Psoas muscle (tissue), 8 donors: ENCODE data around the gene ZDHHC7. TPM values are rescaled to one million over a fixed set of nuclear protein-coding genes. Genes with fewer than 3 reads are reported as not detected.

Experiments used
- ATAC-seq, 4 donors: fragments of 200-7000 bp; cut with Tn5 transposase; one replicate each; pipeline ENCODE4 v1.9.1; 2020; ENCODE audit warnings: moderate library complexity in 3 of 4, mild to moderate bottlenecking in 2 of 4
- DNase-seq, 2 donors: peaks; one replicate each; pipeline ENCODE4 v3.0.0-alpha.2; 2020
- H3K27ac ChIP-seq: fragments of 200-600 bp; one replicate; pipeline ENCODE4 v1.8.0; 2022
- H3K27me3 ChIP-seq, 3 donors: fragments of 200-600 bp in 1 of 3; one replicate each; pipeline versions ENCODE4 v1.6.1 to v1.8.0; 2013 to 2022; ENCODE audit warnings: low read length in 2 of 3, mild to moderate bottlenecking in 2 of 3, moderate library complexity in 1 of 3; ENCODE audit not compliant: insufficient read depth in 3 of 3
- H3K36me3 ChIP-seq, 2 donors: fragments of 200-600 bp in 1 of 2; one replicate each; pipeline versions ENCODE4 v1.6.1 to v1.8.0; 2013 to 2022; ENCODE audit warnings: low read depth in 1 of 2, mild to moderate bottlenecking in 1 of 2, moderate library complexity in 1 of 2; ENCODE audit not compliant: insufficient read depth in 1 of 2
- H3K4me1 ChIP-seq: fragments of 200-600 bp; one replicate; pipeline ENCODE4 v1.8.0; 2022
- H3K4me3 ChIP-seq: fragments of 200-600 bp; one replicate; pipeline ENCODE4 v1.8.0; 2022; ENCODE audit warnings: mild to moderate bottlenecking
- H3K9me3 ChIP-seq: fragments of 200-600 bp; one replicate; pipeline ENCODE4 v1.8.0; 2022
- WGBS, 3 donors: extraction: QIAGEN DNeasy Blood & Tissue Kit; methylation state at CpG; one replicate each; pipeline versions ENCODE4 v1.1.6 to v1.1.7; 2013; 5-methylcytosine and 5-hydroxymethylcytosine counted together
- intact Hi-C, 2 donors: fragments of 100-400 bp; cut with DNase I; formaldehyde crosslinking; loops; one replicate each; pipeline versions ENCODE4 v1.11.0 to v1.14.2; 2022
- polyA plus RNA-seq, 3 donors: library from polyadenylated mRNA; stranded (reverse); fragments of 200-250 nt; gene quantifications; one replicate each; pipeline ENCODE4 v1.2.3, GENCODE V29; 2013
- total RNA-seq, 4 donors: library from RNA; stranded (reverse); fragmentation: NEBNext Ultra II Directional in 2 of 4; extraction: Animal tissue kit (Norgen Biotek cat#: 25700) in 2 of 4; gene quantifications; one replicate each; pipeline versions ENCODE4 v1.2.1 to v1.2.4, GENCODE V29; 2021 to 2023
- TF ChIP-seq, protein P1 (sequence below): fragments of 200-600 bp; IDR thresholded peaks from one replicate; pipeline ENCODE4 v1.8.0; 2022; ENCODE audit warnings: antibody characterized with exemption
- donor health status: healthy with polysubstance abuse.
- donor health status: DM: no; HTN: no; CAD: no; lungs with moderate emphysema.
- donor health status: Bipolar disorder and iron deficiency.
- donor health status: healthy.
- donor health status: DM: yes; HTN: yes; CAD: no.
- donor health status: DM: no; HTN: no; CAD: no.
- donor health status: DM: no; HTN: no; CAD: no.
- donor health status: DM: yes; HTN: yes; CAD: no.

Gene ZDHHC7
- total and polyA plus RNA-seq, 7 donors: 19.7 to 96.0 (median 38.0) TPM

DNA sequence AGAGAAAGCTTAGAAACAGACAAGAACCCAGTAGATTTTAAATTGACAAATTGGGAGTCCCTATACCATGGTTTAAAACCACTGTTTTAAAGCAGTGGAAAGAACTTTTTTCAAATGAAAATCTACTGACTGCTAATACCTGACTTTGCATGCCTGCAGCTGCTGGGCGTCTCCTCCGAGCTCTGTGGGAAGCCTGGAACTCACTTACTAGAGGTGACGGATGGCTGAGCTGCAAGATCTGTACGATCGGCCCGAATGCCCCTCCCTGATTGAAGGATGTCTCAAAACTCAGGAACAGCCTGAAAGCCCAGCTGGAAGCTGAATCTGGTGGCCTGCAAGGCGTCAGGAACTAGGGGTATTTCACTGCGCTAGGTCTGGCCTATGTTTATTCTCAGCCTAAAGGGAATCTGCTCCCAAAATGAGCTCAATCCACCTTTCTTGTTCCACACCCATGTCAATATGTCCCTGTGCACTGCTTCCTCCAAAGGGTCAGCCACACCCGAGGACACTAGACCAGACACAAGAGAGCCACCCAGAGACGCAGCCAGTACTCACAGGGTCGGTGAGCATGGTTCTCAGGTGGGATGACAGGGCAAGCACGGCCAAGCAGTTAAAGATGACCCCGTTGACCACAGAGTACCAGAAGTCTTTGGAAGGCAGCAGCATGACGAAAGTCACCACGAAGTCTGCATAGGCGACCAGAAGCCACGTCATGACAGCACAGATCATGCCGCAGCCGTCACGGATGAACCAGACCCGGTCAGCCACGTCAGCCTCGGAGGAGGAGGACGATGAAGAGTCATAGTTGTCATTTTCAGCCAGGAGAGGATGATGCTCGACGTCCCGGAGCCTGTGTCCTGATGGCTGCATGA, 21.4 kb downstream of the ZDHHC7 start:
- Histone ChIP-seq H3K27ac (no peak overlapping the region), H3K4me3 (no peak overlapping the region), H3K4me1 (peaks cover 48% of the 10 kb centered on the region), H3K36me3 (peaks cover 0 to 70% of the 10 kb centered on the region in 2 donors), H3K27me3 (no peaks in the 10 kb centered on the region), H3K9me3 (no peaks in the 10 kb centered on the region)
- ATAC-seq: no peak
- DNase-seq: peak in 1 of 2 donors; percentile 28
- TF ChIP-seq, protein P1, sequence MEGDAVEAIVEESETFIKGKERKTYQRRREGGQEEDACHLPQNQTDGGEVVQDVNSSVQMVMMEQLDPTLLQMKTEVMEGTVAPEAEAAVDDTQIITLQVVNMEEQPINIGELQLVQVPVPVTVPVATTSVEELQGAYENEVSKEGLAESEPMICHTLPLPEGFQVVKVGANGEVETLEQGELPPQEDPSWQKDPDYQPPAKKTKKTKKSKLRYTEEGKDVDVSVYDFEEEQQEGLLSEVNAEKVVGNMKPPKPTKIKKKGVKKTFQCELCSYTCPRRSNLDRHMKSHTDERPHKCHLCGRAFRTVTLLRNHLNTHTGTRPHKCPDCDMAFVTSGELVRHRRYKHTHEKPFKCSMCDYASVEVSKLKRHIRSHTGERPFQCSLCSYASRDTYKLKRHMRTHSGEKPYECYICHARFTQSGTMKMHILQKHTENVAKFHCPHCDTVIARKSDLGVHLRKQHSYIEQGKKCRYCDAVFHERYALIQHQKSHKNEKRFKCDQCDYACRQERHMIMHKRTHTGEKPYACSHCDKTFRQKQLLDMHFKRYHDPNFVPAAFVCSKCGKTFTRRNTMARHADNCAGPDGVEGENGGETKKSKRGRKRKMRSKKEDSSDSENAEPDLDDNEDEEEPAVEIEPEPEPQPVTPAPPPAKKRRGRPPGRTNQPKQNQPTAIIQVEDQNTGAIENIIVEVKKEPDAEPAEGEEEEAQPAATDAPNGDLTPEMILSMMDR: no peak
- 86 to 90% (median 90%) methylated on average over 27 of the region's 27 CpGs for WGBS, 3 donors
- intact Hi-C loops: loop anchor here in 1 of 2 donors (10.0 kb wide), 2 partner anchors 65 to 95 kb away; no protein-coding TSS in a partner anchor

DNA sequence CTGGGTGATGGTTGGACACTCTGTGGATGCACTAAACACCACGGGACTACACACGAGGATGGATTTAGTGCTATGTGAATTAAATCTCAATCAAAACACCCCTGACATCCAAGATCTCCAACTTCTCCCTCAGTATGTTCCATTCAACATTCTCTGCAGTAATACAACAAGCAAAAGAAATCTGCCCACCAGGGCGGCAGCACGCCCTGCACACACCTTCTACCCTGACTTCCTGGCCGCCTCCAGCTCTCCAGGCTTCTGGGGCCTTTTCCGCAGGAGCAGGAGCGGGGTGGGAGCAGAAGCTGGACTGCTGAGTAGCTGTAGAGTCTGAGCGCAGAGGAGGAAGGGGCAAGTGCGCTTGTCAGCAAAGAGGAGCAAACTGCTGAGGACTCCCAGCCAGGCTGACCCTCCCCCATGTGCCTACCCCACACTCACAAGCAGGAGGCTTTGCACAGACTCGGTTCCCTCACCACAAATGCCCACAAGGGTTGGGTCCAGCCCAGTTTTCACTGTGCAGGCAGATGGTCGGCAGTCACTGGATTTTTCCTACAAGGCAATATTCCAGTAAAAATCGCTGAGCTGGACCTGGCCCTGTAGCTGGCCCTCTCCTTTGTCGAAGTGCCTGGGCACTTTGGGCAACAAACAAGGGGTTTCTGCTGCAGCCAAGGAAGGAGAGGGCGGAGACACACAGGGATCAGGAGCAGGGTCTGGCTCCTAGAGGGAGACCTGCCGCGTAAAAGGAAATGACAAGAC, 22.8 kb downstream of the ZDHHC7 start:
- 74 to 85% (median 78%) methylated on average over 16 of the region's 16 CpGs for WGBS, 3 donors
- Histone ChIP-seq H3K27ac (peak overlapping the region; percentile 36), H3K27me3 (no peaks in the 10 kb centered on the region), H3K36me3 (peaks cover 0 to 60% of the 10 kb centered on the region in 2 donors), H3K4me1 (peaks cover 43% of the 10 kb centered on the region), H3K4me3 (no peak overlapping the region), H3K9me3 (no peaks in the 10 kb centered on the region)
- DNase-seq: peak in 1 of 2 donors; percentile 43
- intact Hi-C loops: loop anchor here in 1 of 2 donors (10.0 kb wide), 1 partner anchor 96 kb away; no protein-coding TSS in a partner anchor
- no peak for ATAC-seq
- TF ChIP-seq, protein P1: peak; percentile 26

DNA sequence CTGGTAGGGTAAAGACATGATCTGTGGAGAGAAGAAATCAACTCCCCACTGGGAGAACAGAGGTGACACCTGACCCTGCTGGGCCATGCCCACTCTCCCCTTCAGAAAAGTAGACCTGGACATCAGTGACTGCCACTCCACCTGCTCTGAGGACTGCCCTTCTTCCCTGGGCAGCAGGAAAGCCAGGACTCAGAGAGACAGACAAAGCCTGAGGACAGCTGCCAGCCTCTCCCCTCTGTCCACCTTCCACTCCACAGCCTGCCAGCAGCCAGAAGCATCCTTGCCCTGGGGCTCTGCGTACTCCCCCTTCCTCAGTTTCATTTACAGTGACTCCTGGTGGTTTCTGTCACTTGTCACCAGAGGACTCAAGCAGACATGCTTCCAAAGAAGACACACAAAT, 24.5 kb downstream of the ZDHHC7 start:
- Histone ChIP-seq H3K27ac (peak overlapping the region; percentile 86), H3K9me3 (no peaks in the 10 kb centered on the region), H3K4me3 (no peak overlapping the region), H3K4me1 (peaks cover 50% of the 10 kb centered on the region), H3K27me3 (no peaks in the 10 kb centered on the region), H3K36me3 (peaks cover 0 to 54% of the 10 kb centered on the region in 2 donors)
- DNase-seq: peak in 1 of 2 donors; percentile 39
- ATAC-seq: no peak
- intact Hi-C loops: loop anchor here in 1 of 2 donors (10.0 kb wide), 1 partner anchor 98 kb away; no protein-coding TSS in a partner anchor
- WGBS, 3 donors: 87 to 100% (median 92%) methylated on average over 1 of the region's 1 CpG
- TF ChIP-seq, protein P1: no peak

DNA sequence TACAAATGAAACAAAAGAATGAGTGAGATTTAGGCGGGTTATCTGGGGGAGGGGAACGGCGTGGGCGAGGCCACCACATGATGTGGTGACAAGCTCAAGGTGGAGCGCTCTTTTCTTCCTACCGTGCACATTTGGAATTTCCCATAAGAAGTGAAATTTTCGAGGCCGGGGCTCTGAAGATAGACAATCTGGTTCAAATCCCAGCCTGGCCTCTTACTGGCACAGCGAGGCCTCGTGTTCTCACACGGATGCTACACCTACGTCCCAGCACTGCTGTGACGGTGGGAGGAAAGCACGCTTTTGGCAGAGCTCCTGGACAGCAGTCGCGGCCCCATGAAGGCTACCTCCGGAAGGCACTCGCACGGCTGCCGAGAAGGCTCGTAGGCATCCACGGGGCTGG, 25.2 kb downstream of the ZDHHC7 start:
- peak in 1 of 2 donors; percentile 53 for DNase-seq
- ATAC-seq: peak in 2 of 4 donors; percentile 16 to 18
- TF ChIP-seq, protein P1: no peak
- 81 to 95% (median 92%) methylated on average over 22 of the region's 22 CpGs for WGBS, 3 donors
- H3K27me3 ChIP-seq: no peaks in the 10 kb centered on the region
- no peaks in the 10 kb centered on the region for H3K9me3 ChIP-seq
- peak overlapping the region; percentile 86 for H3K27ac ChIP-seq
- intact Hi-C loops: loop anchor here in 1 of 2 donors (10.0 kb wide), 1 partner anchor 99 kb away; no protein-coding TSS in a partner anchor
- peaks cover 50% of the 10 kb centered on the region for H3K4me1 ChIP-seq
- H3K4me3 ChIP-seq: no peak overlapping the region
- peaks cover 0 to 61% of the 10 kb centered on the region in 2 donors for H3K36me3 ChIP-seq
